ENCODE measurements around the gene EFR3B.
"Not testable (repeated sequence)": the region's sequence is repeated elsewhere in the genome, so short reads cannot be mapped to it uniquely, and the experiment has no call there.

The EFR3B gene

GRCh38 chr2:25041928-25042320 is at the start of gene EFR3B:
Gene EFR3B, plus strand, starts transcription at chr2:25042076. Its CDS starts 237 bp downstream, at chr2:25042313.
- DNase-seq (ENCODE audit: low read depth in 2 of 2): peak; percentile 83 to 87

- no peak for DNase-seq (ENCODE audit: low read depth in 2 of 2)
Observed at GRCh38 chr2:24993406-24994145, 48.3 kb upstream of the EFR3B start.

- no peak for DNase-seq (ENCODE audit: low read depth in 2 of 2)
Observed at GRCh38 chr2:24994146-24994724, 47.6 kb upstream of the EFR3B start.

GRCh38 chr2:24999097-24999496 is 42.8 kb upstream of the EFR3B start:
- not testable (repeated sequence) for DNase-seq (ENCODE audit: low read depth in 2 of 2)

GRCh38 chr2:25000036-25000435 is 41.8 kb upstream of the EFR3B start:
- DNase-seq (ENCODE audit: low read depth in 2 of 2): no peak

GRCh38 chr2:25000503-25001324 is 41.2 kb upstream of the EFR3B start:
- no peak for DNase-seq (ENCODE audit: low read depth in 2 of 2)

- no peak for DNase-seq (ENCODE audit: low read depth in 2 of 2)
Observed at GRCh38 chr2:25001325-25001637, 40.6 kb upstream of the EFR3B start.

GRCh38 chr2:25002066-25002465 is 39.8 kb upstream of the EFR3B start:
- DNase-seq (ENCODE audit: low read depth in 2 of 2): no peak

- no peak for DNase-seq (ENCODE audit: low read depth in 2 of 2)
Observed at GRCh38 chr2:25009954-25010353, 31.9 kb upstream of the EFR3B start.

GRCh38 chr2:25011342-25011741 is 30.5 kb upstream of the EFR3B start:
- not testable (repeated sequence) for DNase-seq (ENCODE audit: low read depth in 2 of 2)

- DNase-seq (ENCODE audit: low read depth in 2 of 2): no peak
Observed at GRCh38 chr2:25014631-25015030, 27.2 kb upstream of the EFR3B start.

GRCh38 chr2:25018681-25019080 is 23.2 kb upstream of the EFR3B start:
- no peak for DNase-seq (ENCODE audit: low read depth in 2 of 2)

GRCh38 chr2:25021791-25022362 is 20.0 kb upstream of the EFR3B start:
- DNase-seq (ENCODE audit: low read depth in 2 of 2): no peak

GRCh38 chr2:25023333-25023732 is 18.5 kb upstream of the EFR3B start:
- no peak for DNase-seq (ENCODE audit: low read depth in 2 of 2)

GRCh38 chr2:25025229-25026007 is 16.5 kb upstream of the EFR3B start:
- no peak for DNase-seq (ENCODE audit: low read depth in 2 of 2)

- DNase-seq (ENCODE audit: low read depth in 2 of 2): no peak
Observed at GRCh38 chr2:25026008-25026530, 15.8 kb upstream of the EFR3B start.

GRCh38 chr2:25029183-25029554 is 12.7 kb upstream of the EFR3B start:
- no peak for DNase-seq (ENCODE audit: low read depth in 2 of 2)

GRCh38 chr2:25030702-25031101 is 11.2 kb upstream of the EFR3B start:
- DNase-seq (ENCODE audit: low read depth in 2 of 2): no peak

GRCh38 chr2:25032094-25032493 is 9.8 kb upstream of the EFR3B start:
- DNase-seq (ENCODE audit: low read depth in 2 of 2): no peak

- no peak for DNase-seq (ENCODE audit: low read depth in 2 of 2)
Observed at GRCh38 chr2:25032901-25033300, 9.0 kb upstream of the EFR3B start.

GRCh38 chr2:25034081-25034480 is 7.8 kb upstream of the EFR3B start:
- DNase-seq (ENCODE audit: low read depth in 2 of 2): no peak

Measured in fibroblast of skin of left quadriceps (primary cell).